IMR-90 (cell line): ENCODE data around the gene VPS25. TPM values are rescaled to one million over a fixed set of nuclear protein-coding genes. Genes with fewer than 3 reads are reported as not detected.

Source experiments
- ATAC-seq: fragments of 200-7000 bp; cut with Tn5 transposase; 2 replicates; pipeline ENCODE4 v1.9.1; 2020; ENCODE audit warnings: low read depth, mild to moderate bottlenecking, moderate library complexity
- BruUV-seq: library from RNA; stranded (reverse); fragments of 400-500 nt; replicated peaks from 2 replicates; lab custom pipeline; 2021; lab: Mats Ljungman, UMichigan
- CTCF ChIA-PET: fragments of 300-600 bp; formaldehyde crosslinking; extraction: SDS; loops from one replicate; lab custom pipeline; 2021; ENCODE audit warnings: antibody characterized with exemption; lab: Yijun Ruan, JAX
- POLR2A ChIA-PET: fragments of 300-600 bp; sonication (Branson Sonifier 250); formaldehyde crosslinking; loops from one replicate; lab custom pipeline; 2022; ENCODE audit warnings: antibody characterized with exemption; ENCODE audit not compliant: unreplicated experiment; lab: Charles Lee
- DNase-seq: peaks from one replicate; pipeline ENCODE4 v3.0.0; 2013
- H2AFZ ChIP-seq: replicated peaks from 2 replicates; pipeline ENCODE3; 2013; ENCODE audit warnings: low read length, mild to moderate bottlenecking; ENCODE audit not compliant: poor library complexity
- H2AK5ac ChIP-seq: 2 replicates; pipeline ENCODE4 v1.6.1; 2013; ENCODE audit warnings: low read depth, low read length, inconsistent platforms
- H2AK9ac ChIP-seq: replicated peaks from 2 replicates; pipeline ENCODE3; 2013; ENCODE audit warnings: mild to moderate bottlenecking, low read depth, low read length, moderate library complexity; ENCODE audit not compliant: poor library complexity
- H2BK120ac ChIP-seq: 2 replicates; pipeline ENCODE4 v1.6.1; 2013; ENCODE audit warnings: low read depth, low read length, inconsistent platforms
- H2BK15ac ChIP-seq: 3 replicates; pipeline ENCODE4 v1.6.1; 2013; ENCODE audit warnings: low read depth, low read length, inconsistent platforms
- H2BK20ac ChIP-seq: 2 replicates; pipeline ENCODE4 v1.6.1; 2013; ENCODE audit warnings: low read depth, mild to moderate bottlenecking, inconsistent platforms, low read length, moderate library complexity
- H2BK5ac ChIP-seq: 2 replicates; pipeline ENCODE4 v1.6.1; 2013; ENCODE audit warnings: mild to moderate bottlenecking, low read depth, low read length, inconsistent platforms; ENCODE audit not compliant: poor library complexity, severe bottlenecking
- H3K14ac ChIP-seq: replicated peaks from 2 replicates; pipeline ENCODE4 v1.6.1; 2013; ENCODE audit warnings: low read depth, low read length, inconsistent platforms
- H3K18ac ChIP-seq: 2 replicates; pipeline ENCODE4 v1.6.1; 2013; ENCODE audit warnings: low read depth, low read length, control low read depth
- H3K23ac ChIP-seq: 2 replicates; pipeline ENCODE4 v1.6.1; 2013; ENCODE audit warnings: low read depth, low read length, inconsistent platforms
- H3K27ac ChIP-seq: 2 replicates; pipeline ENCODE4 v1.5.1; 2013; ENCODE audit warnings: mild to moderate bottlenecking, control low read depth, low read length; ENCODE audit not compliant: insufficient read depth
- H3K27me3 ChIP-seq: 2 replicates; pipeline ENCODE4 v1.6.1; 2013; ENCODE audit warnings: low read length; ENCODE audit not compliant: control insufficient read depth, insufficient read depth
- H3K36me3 ChIP-seq: 2 replicates; pipeline ENCODE4 v1.6.1; 2013; ENCODE audit warnings: low read length, mixed read lengths; ENCODE audit not compliant: control insufficient read depth, insufficient read depth
- H3K4ac ChIP-seq: 2 replicates; pipeline ENCODE4 v1.6.1; 2013; ENCODE audit warnings: low read depth, low read length, inconsistent platforms
- H3K4me1 ChIP-seq: 2 replicates; pipeline ENCODE4 v1.6.1; 2013; ENCODE audit warnings: low read length, mixed read lengths; ENCODE audit not compliant: control insufficient read depth, insufficient read depth
- H3K4me2 ChIP-seq: 2 replicates; pipeline ENCODE4 v1.6.1; 2013; ENCODE audit warnings: low read depth, mild to moderate bottlenecking, control low read depth, low read length, moderate library complexity
- H3K4me3 ChIP-seq: 2 replicates; pipeline ENCODE4 v1.5.1; 2013; ENCODE audit warnings: low read depth, mild to moderate bottlenecking, control low read depth, low read length, moderate library complexity; ENCODE audit not compliant: insufficient read depth
- H3K56ac ChIP-seq: 2 replicates; pipeline ENCODE4 v1.6.1; 2013; ENCODE audit warnings: low read length, inconsistent platforms; ENCODE audit not compliant: insufficient read depth; ENCODE audit errors: extremely low read depth
- H3K79me1 ChIP-seq, 2 experiments: 2 replicates each; pipeline ENCODE4 v1.6.1; 2013; ENCODE audit warnings: low read length in 2 of 2, inconsistent platforms in 1 of 2, low read depth in 1 of 2
- H3K9ac ChIP-seq: 2 replicates; pipeline ENCODE4 v1.6.1; 2013; ENCODE audit warnings: low read depth, low read length, control low read depth
- H3K9me1 ChIP-seq: 2 replicates; pipeline ENCODE4 v1.6.1; 2013; ENCODE audit warnings: low read length, inconsistent platforms; ENCODE audit not compliant: insufficient read depth
- H3K9me3 ChIP-seq: 2 replicates; pipeline ENCODE4 v1.6.1; 2013; ENCODE audit warnings: low read length; ENCODE audit not compliant: control insufficient read depth, insufficient read depth
- H4K20me1 ChIP-seq: 2 replicates; pipeline ENCODE4 v1.6.1; 2013; ENCODE audit warnings: low read length, inconsistent platforms; ENCODE audit not compliant: insufficient read depth
- H4K5ac ChIP-seq: 2 replicates; pipeline ENCODE4 v1.6.1; 2013; ENCODE audit warnings: mild to moderate bottlenecking, low read depth, low read length, control low read depth
- H4K8ac ChIP-seq, 2 experiments: 2 replicates each; pipeline ENCODE4 v1.6.1; 2013; ENCODE audit warnings: low read depth in 2 of 2, low read length in 2 of 2, control low read depth in 1 of 2, inconsistent platforms in 1 of 2
- H4K91ac ChIP-seq: 2 replicates; pipeline ENCODE4 v1.6.1; 2013; ENCODE audit warnings: low read depth, low read length, inconsistent platforms; ENCODE audit not compliant: insufficient read depth
- BHLHE40 ChIP-seq: fragments of 150-350 bp; IDR thresholded peaks from 2 replicates; pipeline ENCODE4 v1.6.1; 2016; ENCODE audit warnings: mild to moderate bottlenecking, low read depth, low read length
- FOS ChIP-seq: fragments of 150-350 bp; IDR thresholded peaks from 2 replicates; pipeline ENCODE4 v1.6.1; 2016; ENCODE audit warnings: low read depth, low read length
- MAFK ChIP-seq: IDR thresholded peaks from 2 replicates; pipeline ENCODE4 v1.6.1; 2012; ENCODE audit warnings: low read depth, low read length, improper control_type of control experiment
- MAZ ChIP-seq: IDR thresholded peaks from 2 replicates; pipeline ENCODE4 v1.6.1; 2012; ENCODE audit warnings: low read depth, mild to moderate bottlenecking, low read length, improper control_type of control experiment, moderate library complexity, borderline replicate concordance
- MXI1 ChIP-seq: IDR thresholded peaks from 2 replicates; pipeline ENCODE4 v1.6.1; 2012; ENCODE audit warnings: low read depth, mild to moderate bottlenecking, low read length, moderate library complexity, borderline replicate concordance
- NFE2L2 ChIP-seq: fragments of 150-350 bp; IDR thresholded peaks from 2 replicates; pipeline ENCODE4 v1.6.1; 2016; ENCODE audit warnings: low read depth, mild to moderate bottlenecking, low read length
- POLR2A ChIP-seq: IDR thresholded peaks from 2 replicates; pipeline ENCODE4 v1.6.1; 2012; ENCODE audit warnings: mild to moderate bottlenecking, low read depth, low read length
- RAD21 ChIP-seq: IDR thresholded peaks from 2 replicates; pipeline ENCODE4 v1.6.1; 2012; ENCODE audit warnings: low read length, improper control_type of control experiment
- RCOR1 ChIP-seq: IDR thresholded peaks from 2 replicates; pipeline ENCODE4 v1.6.1; 2012; ENCODE audit warnings: mild to moderate bottlenecking, low read length, improper control_type of control experiment; ENCODE audit not compliant: insufficient replicate concordance
- RFX5 ChIP-seq: IDR thresholded peaks from 2 replicates; pipeline ENCODE4 v1.8.0; 2012; ENCODE audit warnings: low read depth, mild to moderate bottlenecking, low read length, moderate library complexity
- SMC3 ChIP-seq: fragments of 150-350 bp; IDR thresholded peaks from 2 replicates; pipeline ENCODE4 v1.6.1; 2016; ENCODE audit warnings: low read depth, mild to moderate bottlenecking, antibody characterized with exemption, low read length, moderate library complexity
- WGBS, 2 experiments: methylation state at CpG; one replicate each; pipeline versions ENCODE4 v1.1.5 to v1.1.7; 2013; ENCODE audit warnings: missing lambda C conversion rate in 2 of 2; ENCODE audit not compliant: insufficient read length in 1 of 2; ENCODE audit errors: extremely low coverage in 2 of 2; 5-methylcytosine and 5-hydroxymethylcytosine counted together
- dilution Hi-C: fragments of 300-500 bp; cut with HindIII; formaldehyde crosslinking; loops from one replicate; pipeline ENCODE4 v1.14.3; 2018; ENCODE audit warnings: low sequenced_read_pairs; ENCODE audit not compliant: unreplicated experiment
- in situ Hi-C: fragments of 300-500 bp; cut with MboI; formaldehyde crosslinking; loops from 3 replicates; pipeline ENCODE4 v1.14.3; 2019; ENCODE audit warnings: low sequenced_read_pairs, inconsistent platforms, mixed read lengths
- intact Hi-C: fragments of 100-400 bp; cut with micrococcal nuclease; formaldehyde crosslinking; loops from 2 replicates; pipeline ENCODE4 v1.10.0; 2022
- polyA plus RNA-seq, 3 experiments: library from polyadenylated mRNA; depleted of rRNA; stranded (reverse); fragments of >200 nt; gene quantifications; 2 replicates each; pipeline ENCODE4 v1.2.3, GENCODE V29; 2012; ENCODE audit warnings: low replicate concordance in 1 of 3
- total RNA-seq: library from RNA; depleted of rRNA; stranded (reverse); fragments of >200 nt; gene quantifications from 2 replicates; pipeline ENCODE4 v1.2.3, GENCODE V29; 2012
- TF ChIP-seq, protein P1 (sequence below): conservative IDR thresholded peaks from 2 replicates; pipeline ENCODE4 v1.5.1; 2012; ENCODE audit warnings: mild to moderate bottlenecking, low read depth, low read length, improper control_type of control experiment
- TF ChIP-seq, protein P2 (sequence below): fragments of 150-350 bp; IDR thresholded peaks from 2 replicates; pipeline ENCODE4 v1.6.1; 2016; ENCODE audit warnings: low read depth, mild to moderate bottlenecking, low read length, moderate library complexity, borderline replicate concordance
- TF ChIP-seq, protein P3 (sequence below): fragments of 150-350 bp; IDR thresholded peaks from 2 replicates; pipeline ENCODE4 v1.6.1; 2017; ENCODE audit warnings: mild to moderate bottlenecking, antibody characterized with exemption, low read length, low read depth

Gene VPS25
- total and polyA plus RNA-seq, 2 of the 4 experiments (the other 2 are of a cell fraction): 71.3 to 130 TPM

DNA sequence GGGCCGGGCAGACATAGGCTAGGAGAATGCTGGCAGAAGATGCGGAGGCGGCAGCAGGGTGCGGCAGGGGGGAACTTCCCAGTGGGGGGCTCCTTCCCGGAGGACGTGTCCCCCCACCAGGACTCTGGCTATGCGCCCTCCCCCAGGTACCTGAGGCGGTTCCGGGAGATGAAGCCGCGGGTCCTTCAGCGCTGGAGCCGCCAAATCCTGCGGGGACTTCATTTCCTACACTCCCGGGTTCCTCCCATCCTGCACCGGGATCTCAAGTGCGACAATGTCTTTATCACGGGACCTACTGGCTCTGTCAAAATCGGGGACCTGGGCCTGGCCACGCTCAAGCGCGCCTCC lies 10.5 kb downstream of the VPS25 start:
- Histone ChIP-seq H3K4me1 (peaks cover 26% of the 10 kb centered on the region), H2AFZ (peak overlapping the region; percentile 85), H3K36me3 (peaks cover 11% of the 10 kb centered on the region), H3K79me1 (peaks cover 0 to 47% of the 10 kb centered on the region in 2 experiments), H4K20me1 (no peaks in the 10 kb centered on the region), H3K9me1 (peaks cover 31% of the 10 kb centered on the region), H2BK20ac (peak overlapping the region; percentile 92), H3K4ac (peak overlapping the region; percentile 92), H3K27me3 (no peaks in the 10 kb centered on the region), H4K91ac (peak overlapping the region; percentile 43; the same call in 1 of the 2 replicates), H3K9ac (no peak overlapping the region), H2AK9ac (peak overlapping the region; percentile 98), H3K18ac (no peak overlapping the region), H2AK5ac (peak overlapping the region; percentile 98), H3K9me3 (no peaks in the 10 kb centered on the region), H3K56ac (no peak overlapping the region), H2BK5ac (peak overlapping the region; percentile 36), H3K4me2 (no peak overlapping the region), H3K14ac (peak overlapping the region; percentile 90), H3K27ac (no peak overlapping the region; the same call in 1 of the 2 replicates), H4K8ac (peak overlapping the region; percentile 37 to 85; a peak in 1 of 4 replicates), H3K23ac (peak overlapping the region; percentile 75; the same call in 1 of the 2 replicates), H2BK120ac (peak overlapping the region; percentile 93), H3K4me3 (no peak overlapping the region), H4K5ac (no peak overlapping the region), H2BK15ac (peak overlapping the region; percentile 66; the same call in 2 of the 3 replicates)
- ATAC-seq: no peak
- WGBS, 2 experiments: 26% methylated on average over 9 of the region's 22 CpGs; no CpG with 5 or more reads in 1 of the 2 experiments
- DNase-seq: no peak
- dilution Hi-C loops (no loop called here), in situ Hi-C loops (no loop called here), intact Hi-C loops (no loop called here)
- TF ChIP-seq RCOR1: no peak
- TF ChIP-seq MAFK: no peak
- no peak for TF ChIP-seq POLR2A
- TF ChIP-seq, protein P1, sequence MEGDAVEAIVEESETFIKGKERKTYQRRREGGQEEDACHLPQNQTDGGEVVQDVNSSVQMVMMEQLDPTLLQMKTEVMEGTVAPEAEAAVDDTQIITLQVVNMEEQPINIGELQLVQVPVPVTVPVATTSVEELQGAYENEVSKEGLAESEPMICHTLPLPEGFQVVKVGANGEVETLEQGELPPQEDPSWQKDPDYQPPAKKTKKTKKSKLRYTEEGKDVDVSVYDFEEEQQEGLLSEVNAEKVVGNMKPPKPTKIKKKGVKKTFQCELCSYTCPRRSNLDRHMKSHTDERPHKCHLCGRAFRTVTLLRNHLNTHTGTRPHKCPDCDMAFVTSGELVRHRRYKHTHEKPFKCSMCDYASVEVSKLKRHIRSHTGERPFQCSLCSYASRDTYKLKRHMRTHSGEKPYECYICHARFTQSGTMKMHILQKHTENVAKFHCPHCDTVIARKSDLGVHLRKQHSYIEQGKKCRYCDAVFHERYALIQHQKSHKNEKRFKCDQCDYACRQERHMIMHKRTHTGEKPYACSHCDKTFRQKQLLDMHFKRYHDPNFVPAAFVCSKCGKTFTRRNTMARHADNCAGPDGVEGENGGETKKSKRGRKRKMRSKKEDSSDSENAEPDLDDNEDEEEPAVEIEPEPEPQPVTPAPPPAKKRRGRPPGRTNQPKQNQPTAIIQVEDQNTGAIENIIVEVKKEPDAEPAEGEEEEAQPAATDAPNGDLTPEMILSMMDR: no peak
- TF ChIP-seq, protein P2, sequence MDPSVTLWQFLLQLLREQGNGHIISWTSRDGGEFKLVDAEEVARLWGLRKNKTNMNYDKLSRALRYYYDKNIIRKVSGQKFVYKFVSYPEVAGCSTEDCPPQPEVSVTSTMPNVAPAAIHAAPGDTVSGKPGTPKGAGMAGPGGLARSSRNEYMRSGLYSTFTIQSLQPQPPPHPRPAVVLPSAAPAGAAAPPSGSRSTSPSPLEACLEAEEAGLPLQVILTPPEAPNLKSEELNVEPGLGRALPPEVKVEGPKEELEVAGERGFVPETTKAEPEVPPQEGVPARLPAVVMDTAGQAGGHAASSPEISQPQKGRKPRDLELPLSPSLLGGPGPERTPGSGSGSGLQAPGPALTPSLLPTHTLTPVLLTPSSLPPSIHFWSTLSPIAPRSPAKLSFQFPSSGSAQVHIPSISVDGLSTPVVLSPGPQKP: no peak
- no peak for TF ChIP-seq BHLHE40
- no peak for TF ChIP-seq MXI1
- TF ChIP-seq NFE2L2: no peak
- TF ChIP-seq FOS: no peak
- TF ChIP-seq RFX5: no peak
- TF ChIP-seq, protein P3, sequence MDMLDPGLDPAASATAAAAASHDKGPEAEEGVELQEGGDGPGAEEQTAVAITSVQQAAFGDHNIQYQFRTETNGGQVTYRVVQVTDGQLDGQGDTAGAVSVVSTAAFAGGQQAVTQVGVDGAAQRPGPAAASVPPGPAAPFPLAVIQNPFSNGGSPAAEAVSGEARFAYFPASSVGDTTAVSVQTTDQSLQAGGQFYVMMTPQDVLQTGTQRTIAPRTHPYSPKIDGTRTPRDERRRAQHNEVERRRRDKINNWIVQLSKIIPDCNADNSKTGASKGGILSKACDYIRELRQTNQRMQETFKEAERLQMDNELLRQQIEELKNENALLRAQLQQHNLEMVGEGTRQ: no peak
- no peak for TF ChIP-seq MAZ
- no peak for TF ChIP-seq SMC3
- no peak for TF ChIP-seq RAD21
- ChIA-PET CTCF (interaction anchor here (0.5 kb wide), 1 partner anchor 201 kb away, joined by 4 read pairs; no protein-coding TSS in a partner anchor), POLR2A (no interaction called here)
- BruUV-seq: no TSS peak
